ENCODE data around the gene EIF4E2.
A peak's percentile ranks its signal among the peaks of the same experiment; 100 is the strongest.
"Not testable (repeated sequence)": the region's sequence is repeated elsewhere in the genome, so short reads cannot be mapped to it uniquely, and the experiment has no call there.

EIF4E2 gene

DNA sequence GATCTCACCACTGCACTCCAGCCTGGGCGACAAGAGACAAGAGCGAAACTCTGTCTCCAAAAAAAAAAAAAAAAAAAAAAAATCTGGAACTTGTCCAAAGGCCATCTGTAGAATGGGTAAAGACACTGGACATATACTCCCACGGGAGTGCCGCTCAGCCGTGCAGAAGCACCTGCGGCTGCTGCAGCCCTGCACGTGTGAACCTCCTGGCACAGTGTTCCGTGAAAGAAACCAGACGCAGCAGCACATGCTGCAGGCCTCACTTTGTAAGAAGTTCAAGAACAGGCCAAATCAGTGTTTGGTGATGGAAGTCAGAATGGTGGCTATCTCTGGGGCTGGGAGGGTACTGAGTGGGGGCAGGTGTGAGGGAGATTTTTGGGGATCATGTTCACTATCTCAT lies 18.1 kb upstream of the EIF4E2 start:
- TF ChIP-seq CTCF (conservative IDR thresholded peaks at IDR 0.05; ENCODE audit: low read depth, low read length): no peak
- no peak for DNase-seq (ENCODE audit: low read depth)
- no peak overlapping the region for H3K4me3 ChIP-seq (ENCODE audit: low read depth, low read length)

- not testable (repeated sequence) for DNase-seq (ENCODE audit: low read depth)
Observed at GRCh38 chr2:232532821-232533220, 17.7 kb upstream of the EIF4E2 start.

GRCh38 chr2:232533944-232534710 lies 16.4 kb upstream of the EIF4E2 start:
- no peak overlapping the region for H3K4me3 ChIP-seq (ENCODE audit: low read depth, low read length)
- no peak for TF ChIP-seq CTCF (conservative IDR thresholded peaks at IDR 0.05; ENCODE audit: low read depth, low read length)
- DNase-seq (ENCODE audit: low read depth): peak; percentile 76

More at GRCh38 chr2:232532821-232533220, 17.7 kb upstream of the EIF4E2 start:
- H3K4me3 ChIP-seq (ENCODE audit: low read depth, low read length): not testable (repeated sequence)

DNA sequence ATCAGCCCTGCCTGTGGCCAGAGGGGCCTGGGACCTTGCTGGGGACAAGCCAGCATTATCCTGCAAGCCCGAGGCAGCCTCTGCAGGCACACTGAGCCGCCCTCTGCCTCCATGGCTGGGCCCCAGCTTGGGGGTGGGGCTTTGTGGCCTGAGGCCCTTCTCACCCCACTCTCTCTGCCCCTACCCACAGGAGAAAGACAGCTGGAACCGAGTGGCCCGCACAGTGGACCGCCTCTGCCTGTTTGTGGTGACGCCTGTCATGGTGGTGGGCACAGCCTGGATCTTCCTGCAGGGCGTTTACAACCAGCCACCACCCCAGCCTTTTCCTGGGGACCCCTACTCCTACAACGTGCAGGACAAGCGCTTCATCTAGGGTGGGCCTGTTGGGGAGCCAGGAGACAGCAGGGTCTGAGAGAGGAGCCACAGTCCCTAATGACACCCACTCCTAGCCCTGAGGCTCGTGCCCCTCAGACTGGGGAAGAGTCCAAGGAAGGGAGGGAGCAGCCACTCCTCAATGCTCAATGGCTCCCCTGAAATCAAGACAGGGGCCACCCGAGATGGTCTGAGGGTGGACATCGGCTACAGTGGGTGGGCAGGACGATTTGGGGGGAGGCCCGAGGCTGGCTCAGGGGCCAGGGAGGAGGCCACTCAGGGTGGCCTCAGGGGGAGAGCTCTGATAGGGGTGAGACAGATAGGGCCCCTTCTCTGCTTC lies 15.4 kb upstream of the EIF4E2 start:
- H3K4me3 ChIP-seq (ENCODE audit: low read depth, low read length): no peak overlapping the region
- TF ChIP-seq CTCF (conservative IDR thresholded peaks at IDR 0.05; ENCODE audit: low read depth, low read length): no peak
- DNase-seq (ENCODE audit: low read depth): no peak

- TF ChIP-seq CTCF (conservative IDR thresholded peaks at IDR 0.05; ENCODE audit: low read depth, low read length): no peak
- DNase-seq (ENCODE audit: low read depth): no peak
- H3K4me3 ChIP-seq (ENCODE audit: low read depth, low read length): no peak overlapping the region
Observed at GRCh38 chr2:232535761-232536530, 14.5 kb upstream of the EIF4E2 start.

DNA sequence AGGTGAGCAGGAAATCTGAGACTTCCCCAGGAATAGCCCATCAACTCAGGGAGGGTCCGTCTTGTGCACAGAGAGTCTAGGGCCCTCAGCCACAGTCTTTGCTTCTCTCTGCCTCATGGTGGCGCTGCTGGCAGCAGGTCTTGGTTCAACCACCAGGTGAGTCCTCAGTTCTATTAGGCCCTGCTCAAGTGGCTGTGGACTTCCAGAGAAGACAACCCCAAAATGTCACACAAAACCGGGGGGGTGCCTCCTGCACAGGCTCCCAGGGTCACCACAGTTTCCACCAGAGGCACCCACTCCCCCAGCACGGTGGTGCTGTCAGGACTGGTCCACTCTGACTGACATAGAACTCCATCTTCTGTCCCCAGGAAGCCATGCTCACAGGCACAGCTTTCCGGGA lies 13.4 kb upstream of the EIF4E2 start:
- peak; percentile 55 for TF ChIP-seq CTCF (conservative IDR thresholded peaks at IDR 0.05; ENCODE audit: low read depth, low read length)
- no peak overlapping the region for H3K4me3 ChIP-seq (ENCODE audit: low read depth, low read length)
- no peak for DNase-seq (ENCODE audit: low read depth)

GRCh38 chr2:232537499-232537898 lies 13.0 kb upstream of the EIF4E2 start:
- no peak overlapping the region for H3K4me3 ChIP-seq (ENCODE audit: low read depth, low read length)
- TF ChIP-seq CTCF (conservative IDR thresholded peaks at IDR 0.05; ENCODE audit: low read depth, low read length): no peak
- DNase-seq (ENCODE audit: low read depth): no peak

Measured in choroid plexus epithelial cell (primary cell).